IMR-90 (cell line): ENCODE results near the gene KRT3. TPM values are rescaled to one million over a fixed set of nuclear protein-coding genes. Genes with fewer than 3 reads are reported as not detected.

Source experiments
- ATAC-seq: fragments of 200-7000 bp; cut with Tn5 transposase; 2 replicates; pipeline ENCODE4 v1.9.1; 2020; ENCODE audit warnings: low read depth, mild to moderate bottlenecking, moderate library complexity
- BruUV-seq: library from RNA; stranded (reverse); fragments of 400-500 nt; replicated peaks from 2 replicates; lab custom pipeline; 2021; lab: Mats Ljungman, UMichigan
- CTCF ChIA-PET: fragments of 300-600 bp; formaldehyde crosslinking; extraction: SDS; loops from one replicate; lab custom pipeline; 2021; ENCODE audit warnings: antibody characterized with exemption; lab: Yijun Ruan, JAX
- POLR2A ChIA-PET: fragments of 300-600 bp; sonication (Branson Sonifier 250); formaldehyde crosslinking; loops from one replicate; lab custom pipeline; 2022; ENCODE audit warnings: antibody characterized with exemption; ENCODE audit not compliant: unreplicated experiment; lab: Charles Lee
- DNase-seq: peaks from one replicate; pipeline ENCODE4 v3.0.0; 2013
- H2AFZ ChIP-seq: replicated peaks from 2 replicates; pipeline ENCODE3; 2013; ENCODE audit warnings: low read length, mild to moderate bottlenecking; ENCODE audit not compliant: poor library complexity
- H2AK5ac ChIP-seq: 2 replicates; pipeline ENCODE4 v1.6.1; 2013; ENCODE audit warnings: low read depth, low read length, inconsistent platforms
- H2AK9ac ChIP-seq: replicated peaks from 2 replicates; pipeline ENCODE3; 2013; ENCODE audit warnings: mild to moderate bottlenecking, low read depth, low read length, moderate library complexity; ENCODE audit not compliant: poor library complexity
- H2BK120ac ChIP-seq: 2 replicates; pipeline ENCODE4 v1.6.1; 2013; ENCODE audit warnings: low read depth, low read length, inconsistent platforms
- H2BK15ac ChIP-seq: 3 replicates; pipeline ENCODE4 v1.6.1; 2013; ENCODE audit warnings: low read depth, low read length, inconsistent platforms
- H2BK20ac ChIP-seq: 2 replicates; pipeline ENCODE4 v1.6.1; 2013; ENCODE audit warnings: low read depth, mild to moderate bottlenecking, inconsistent platforms, low read length, moderate library complexity
- H2BK5ac ChIP-seq: 2 replicates; pipeline ENCODE4 v1.6.1; 2013; ENCODE audit warnings: mild to moderate bottlenecking, low read depth, low read length, inconsistent platforms; ENCODE audit not compliant: poor library complexity, severe bottlenecking
- H3K14ac ChIP-seq: replicated peaks from 2 replicates; pipeline ENCODE4 v1.6.1; 2013; ENCODE audit warnings: low read depth, low read length, inconsistent platforms
- H3K18ac ChIP-seq: 2 replicates; pipeline ENCODE4 v1.6.1; 2013; ENCODE audit warnings: low read depth, low read length, control low read depth
- H3K23ac ChIP-seq: 2 replicates; pipeline ENCODE4 v1.6.1; 2013; ENCODE audit warnings: low read depth, low read length, inconsistent platforms
- H3K27ac ChIP-seq: 2 replicates; pipeline ENCODE4 v1.5.1; 2013; ENCODE audit warnings: mild to moderate bottlenecking, control low read depth, low read length; ENCODE audit not compliant: insufficient read depth
- H3K27me3 ChIP-seq: 2 replicates; pipeline ENCODE4 v1.6.1; 2013; ENCODE audit warnings: low read length; ENCODE audit not compliant: control insufficient read depth, insufficient read depth
- H3K36me3 ChIP-seq: 2 replicates; pipeline ENCODE4 v1.6.1; 2013; ENCODE audit warnings: low read length, mixed read lengths; ENCODE audit not compliant: control insufficient read depth, insufficient read depth
- H3K4ac ChIP-seq: 2 replicates; pipeline ENCODE4 v1.6.1; 2013; ENCODE audit warnings: low read depth, low read length, inconsistent platforms
- H3K4me1 ChIP-seq: 2 replicates; pipeline ENCODE4 v1.6.1; 2013; ENCODE audit warnings: low read length, mixed read lengths; ENCODE audit not compliant: control insufficient read depth, insufficient read depth
- H3K4me2 ChIP-seq: 2 replicates; pipeline ENCODE4 v1.6.1; 2013; ENCODE audit warnings: low read depth, mild to moderate bottlenecking, control low read depth, low read length, moderate library complexity
- H3K4me3 ChIP-seq: 2 replicates; pipeline ENCODE4 v1.5.1; 2013; ENCODE audit warnings: low read depth, mild to moderate bottlenecking, control low read depth, low read length, moderate library complexity; ENCODE audit not compliant: insufficient read depth
- H3K56ac ChIP-seq: 2 replicates; pipeline ENCODE4 v1.6.1; 2013; ENCODE audit warnings: low read length, inconsistent platforms; ENCODE audit not compliant: insufficient read depth; ENCODE audit errors: extremely low read depth
- H3K79me1 ChIP-seq, 2 experiments: 2 replicates each; pipeline ENCODE4 v1.6.1; 2013; ENCODE audit warnings: low read length in 2 of 2, inconsistent platforms in 1 of 2, low read depth in 1 of 2
- H3K9ac ChIP-seq: 2 replicates; pipeline ENCODE4 v1.6.1; 2013; ENCODE audit warnings: low read depth, low read length, control low read depth
- H3K9me1 ChIP-seq: 2 replicates; pipeline ENCODE4 v1.6.1; 2013; ENCODE audit warnings: low read length, inconsistent platforms; ENCODE audit not compliant: insufficient read depth
- H3K9me3 ChIP-seq: 2 replicates; pipeline ENCODE4 v1.6.1; 2013; ENCODE audit warnings: low read length; ENCODE audit not compliant: control insufficient read depth, insufficient read depth
- H4K20me1 ChIP-seq: 2 replicates; pipeline ENCODE4 v1.6.1; 2013; ENCODE audit warnings: low read length, inconsistent platforms; ENCODE audit not compliant: insufficient read depth
- H4K5ac ChIP-seq: 2 replicates; pipeline ENCODE4 v1.6.1; 2013; ENCODE audit warnings: mild to moderate bottlenecking, low read depth, low read length, control low read depth
- H4K8ac ChIP-seq, 2 experiments: 2 replicates each; pipeline ENCODE4 v1.6.1; 2013; ENCODE audit warnings: low read depth in 2 of 2, low read length in 2 of 2, control low read depth in 1 of 2, inconsistent platforms in 1 of 2
- H4K91ac ChIP-seq: 2 replicates; pipeline ENCODE4 v1.6.1; 2013; ENCODE audit warnings: low read depth, low read length, inconsistent platforms; ENCODE audit not compliant: insufficient read depth
- BHLHE40 ChIP-seq: fragments of 150-350 bp; IDR thresholded peaks from 2 replicates; pipeline ENCODE4 v1.6.1; 2016; ENCODE audit warnings: mild to moderate bottlenecking, low read depth, low read length
- CEBPB ChIP-seq: IDR thresholded peaks from 2 replicates; pipeline ENCODE4 v1.6.1; 2012; ENCODE audit warnings: low read depth, low read length, improper control_type of control experiment
- CHD1 ChIP-seq: IDR thresholded peaks from 2 replicates; pipeline ENCODE4 v1.6.1; 2012; ENCODE audit warnings: low read depth, low read length, improper control_type of control experiment
- MAFK ChIP-seq: IDR thresholded peaks from 2 replicates; pipeline ENCODE4 v1.6.1; 2012; ENCODE audit warnings: low read depth, low read length, improper control_type of control experiment
- MAZ ChIP-seq: IDR thresholded peaks from 2 replicates; pipeline ENCODE4 v1.6.1; 2012; ENCODE audit warnings: low read depth, mild to moderate bottlenecking, low read length, improper control_type of control experiment, moderate library complexity, borderline replicate concordance
- MXI1 ChIP-seq: IDR thresholded peaks from 2 replicates; pipeline ENCODE4 v1.6.1; 2012; ENCODE audit warnings: low read depth, mild to moderate bottlenecking, low read length, moderate library complexity, borderline replicate concordance
- NFE2L2 ChIP-seq: fragments of 150-350 bp; IDR thresholded peaks from 2 replicates; pipeline ENCODE4 v1.6.1; 2016; ENCODE audit warnings: low read depth, mild to moderate bottlenecking, low read length
- POLR2A ChIP-seq: IDR thresholded peaks from 2 replicates; pipeline ENCODE4 v1.6.1; 2012; ENCODE audit warnings: mild to moderate bottlenecking, low read depth, low read length
- RAD21 ChIP-seq: IDR thresholded peaks from 2 replicates; pipeline ENCODE4 v1.6.1; 2012; ENCODE audit warnings: low read length, improper control_type of control experiment
- RCOR1 ChIP-seq: IDR thresholded peaks from 2 replicates; pipeline ENCODE4 v1.6.1; 2012; ENCODE audit warnings: mild to moderate bottlenecking, low read length, improper control_type of control experiment; ENCODE audit not compliant: insufficient replicate concordance
- RFX5 ChIP-seq: IDR thresholded peaks from 2 replicates; pipeline ENCODE4 v1.8.0; 2012; ENCODE audit warnings: low read depth, mild to moderate bottlenecking, low read length, moderate library complexity
- SMC3 ChIP-seq: fragments of 150-350 bp; IDR thresholded peaks from 2 replicates; pipeline ENCODE4 v1.6.1; 2016; ENCODE audit warnings: low read depth, mild to moderate bottlenecking, antibody characterized with exemption, low read length, moderate library complexity
- WGBS, 2 experiments: methylation state at CpG; one replicate each; pipeline versions ENCODE4 v1.1.5 to v1.1.7; 2013; ENCODE audit warnings: missing lambda C conversion rate in 2 of 2; ENCODE audit not compliant: insufficient read length in 1 of 2; ENCODE audit errors: extremely low coverage in 2 of 2; 5-methylcytosine and 5-hydroxymethylcytosine counted together
- dilution Hi-C: fragments of 300-500 bp; cut with HindIII; formaldehyde crosslinking; loops from one replicate; pipeline ENCODE4 v1.14.3; 2018; ENCODE audit warnings: low sequenced_read_pairs; ENCODE audit not compliant: unreplicated experiment
- in situ Hi-C: fragments of 300-500 bp; cut with MboI; formaldehyde crosslinking; loops from 3 replicates; pipeline ENCODE4 v1.14.3; 2019; ENCODE audit warnings: low sequenced_read_pairs, inconsistent platforms, mixed read lengths
- intact Hi-C: fragments of 100-400 bp; cut with micrococcal nuclease; formaldehyde crosslinking; loops from 2 replicates; pipeline ENCODE4 v1.10.0; 2022
- polyA plus RNA-seq, 3 experiments: library from polyadenylated mRNA; depleted of rRNA; stranded (reverse); fragments of >200 nt; gene quantifications; 2 replicates each; pipeline ENCODE4 v1.2.3, GENCODE V29; 2012; ENCODE audit warnings: low replicate concordance in 1 of 3
- total RNA-seq: library from RNA; depleted of rRNA; stranded (reverse); fragments of >200 nt; gene quantifications from 2 replicates; pipeline ENCODE4 v1.2.3, GENCODE V29; 2012
- TF ChIP-seq, protein P1 (sequence below): fragments of 150-350 bp; IDR thresholded peaks from 2 replicates; pipeline ENCODE4 v1.6.1; 2017; ENCODE audit warnings: mild to moderate bottlenecking, antibody characterized with exemption, low read length, low read depth

KRT3 gene
- total and polyA plus RNA-seq, 2 of the 4 experiments (the other 2 are of a cell fraction): not detected

DNA sequence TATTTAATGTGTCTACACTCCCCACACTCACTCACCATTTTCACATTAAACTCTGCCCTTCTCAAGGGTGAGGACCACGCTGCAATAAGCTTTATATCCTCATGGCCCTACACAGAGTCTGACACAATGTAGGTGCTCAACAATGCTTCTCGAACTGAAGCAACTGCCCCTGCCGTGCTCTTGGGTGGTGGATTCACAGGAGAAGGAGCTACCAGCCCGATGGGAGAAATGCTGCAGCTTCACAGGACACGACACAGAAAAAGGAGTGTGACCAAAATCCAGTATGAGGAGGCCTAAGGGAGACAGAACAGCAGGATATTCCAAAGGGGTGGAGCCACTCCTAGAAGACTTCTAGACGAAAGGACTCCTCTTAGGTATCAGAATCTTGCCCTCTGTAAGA, 6.5 kb upstream of the KRT3 start:
- H3K23ac ChIP-seq: no peak overlapping the region
- DNase-seq (no peak), ATAC-seq (no peak)
- no peaks in the 10 kb centered on the region for H3K79me1 ChIP-seq
- no peak overlapping the region for H3K4me2 ChIP-seq
- 18% methylated on average over 2 of the region's 6 CpGs; no CpG with 5 or more reads in 1 of the 2 experiments for WGBS, 2 experiments
- H3K9me3 ChIP-seq: no peaks in the 10 kb centered on the region
- H2BK20ac ChIP-seq: no peak overlapping the region
- no peak overlapping the region for H4K5ac ChIP-seq
- in situ Hi-C loops: no loop called here
- H2BK15ac ChIP-seq: no peak overlapping the region
- H2AFZ ChIP-seq: no peak overlapping the region
- POLR2A ChIA-PET: no interaction called here
- intact Hi-C loops: no loop called here
- dilution Hi-C loops: no loop called here
- no peak overlapping the region for H3K56ac ChIP-seq
- no peak overlapping the region for H4K8ac ChIP-seq
- no peak overlapping the region for H3K4me3 ChIP-seq
- H3K9ac ChIP-seq: no peak overlapping the region
- no peak overlapping the region for H3K4ac ChIP-seq
- no peaks in the 10 kb centered on the region for H3K36me3 ChIP-seq
- H3K27me3 ChIP-seq: peaks cover 21% of the 10 kb centered on the region
- no peak overlapping the region for H3K14ac ChIP-seq
- CTCF ChIA-PET: no interaction called here
- H3K4me1 ChIP-seq: no peaks in the 10 kb centered on the region
- peaks cover 3% of the 10 kb centered on the region; the same call in 1 of the 2 replicates for H3K9me1 ChIP-seq
- no peak overlapping the region for H3K18ac ChIP-seq
- H4K91ac ChIP-seq: no peak overlapping the region
- H2BK5ac ChIP-seq: no peak overlapping the region
- no peak overlapping the region for H2AK5ac ChIP-seq
- H2BK120ac ChIP-seq: no peak overlapping the region
- H2AK9ac ChIP-seq: no peak overlapping the region
- H4K20me1 ChIP-seq: no peaks in the 10 kb centered on the region; the same call in 1 of the 2 replicates
- H3K27ac ChIP-seq: no peak overlapping the region
- no TSS peak for BruUV-seq
- no peak for TF ChIP-seq RAD21
- no peak for TF ChIP-seq MAZ
- TF ChIP-seq CEBPB: no peak
- no peak for TF ChIP-seq MXI1
- TF ChIP-seq MAFK: no peak
- no peak for TF ChIP-seq RFX5
- no peak for TF ChIP-seq SMC3
- no peak for TF ChIP-seq POLR2A
- TF ChIP-seq NFE2L2: no peak
- TF ChIP-seq, protein P1, sequence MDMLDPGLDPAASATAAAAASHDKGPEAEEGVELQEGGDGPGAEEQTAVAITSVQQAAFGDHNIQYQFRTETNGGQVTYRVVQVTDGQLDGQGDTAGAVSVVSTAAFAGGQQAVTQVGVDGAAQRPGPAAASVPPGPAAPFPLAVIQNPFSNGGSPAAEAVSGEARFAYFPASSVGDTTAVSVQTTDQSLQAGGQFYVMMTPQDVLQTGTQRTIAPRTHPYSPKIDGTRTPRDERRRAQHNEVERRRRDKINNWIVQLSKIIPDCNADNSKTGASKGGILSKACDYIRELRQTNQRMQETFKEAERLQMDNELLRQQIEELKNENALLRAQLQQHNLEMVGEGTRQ: no peak
- no peak for TF ChIP-seq BHLHE40
- TF ChIP-seq RCOR1: no peak
- no peak for TF ChIP-seq CHD1
